SK-N-SH treated with all-trans-retinoic acid at 6 μM for 48 hours (cell line): ENCODE results near the gene PARD3.

Experiments
- CREB5 ChIP-seq: fragments of 250-450 bp; sonication (Bioruptor Pico); IDR thresholded peaks from 2 replicates; pipeline ENCODE4 v1.5.1; 2020; ENCODE audit warnings: low read depth, mild to moderate bottlenecking, moderate library complexity
- TOX ChIP-seq: fragments of 250-450 bp; sonication (Bioruptor Pico); IDR thresholded peaks from 2 replicates; pipeline ENCODE4 v1.8.0; 2021; ENCODE audit warnings: mild to moderate bottlenecking, moderate library complexity, borderline replicate concordance
- ZFP3 ChIP-seq: fragments of 250-450 bp; sonication (Bioruptor Pico); IDR thresholded peaks from 2 replicates; pipeline ENCODE4 v1.5.0; 2020; ENCODE audit warnings: mild to moderate bottlenecking, moderate library complexity
- ZFP30 ChIP-seq: fragments of 450-650 bp; formaldehyde crosslinking; IDR thresholded peaks from 2 replicates; pipeline ENCODE4 v1.5.0; 2022; ENCODE audit warnings: mild to moderate bottlenecking, moderate library complexity
- TF ChIP-seq, protein P1 (sequence below): fragments of 250-450 bp; sonication (Bioruptor Pico); IDR thresholded peaks from 2 replicates; pipeline ENCODE4 v1.8.0; 2020; ENCODE audit warnings: mild to moderate bottlenecking, moderate library complexity, borderline replicate concordance

DNA sequence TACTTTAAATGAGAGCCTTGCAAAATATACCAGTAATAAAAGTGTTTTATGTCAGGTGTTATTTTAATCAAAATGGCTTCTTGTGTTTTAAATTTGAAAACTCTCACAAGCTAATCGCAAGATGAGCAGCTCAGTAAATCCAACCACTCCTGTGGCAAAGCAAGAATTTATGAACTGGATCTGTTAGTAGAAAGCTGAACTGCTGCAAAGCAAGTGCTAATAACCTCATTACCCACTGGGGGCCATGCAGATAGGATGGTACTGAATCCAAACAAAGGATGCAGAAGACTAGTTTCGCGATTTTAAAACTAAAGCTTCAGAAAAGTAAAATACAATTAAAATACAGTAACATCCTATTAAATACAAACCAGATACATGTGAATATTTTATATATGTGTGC, 468.0 kb downstream of the PARD3 start:
- TF ChIP-seq TOX, result no peak
- TF ChIP-seq ZFP30, result no peak
- TF ChIP-seq ZFP3, result no peak
- no peak for TF ChIP-seq CREB5
- TF ChIP-seq, protein P1, sequence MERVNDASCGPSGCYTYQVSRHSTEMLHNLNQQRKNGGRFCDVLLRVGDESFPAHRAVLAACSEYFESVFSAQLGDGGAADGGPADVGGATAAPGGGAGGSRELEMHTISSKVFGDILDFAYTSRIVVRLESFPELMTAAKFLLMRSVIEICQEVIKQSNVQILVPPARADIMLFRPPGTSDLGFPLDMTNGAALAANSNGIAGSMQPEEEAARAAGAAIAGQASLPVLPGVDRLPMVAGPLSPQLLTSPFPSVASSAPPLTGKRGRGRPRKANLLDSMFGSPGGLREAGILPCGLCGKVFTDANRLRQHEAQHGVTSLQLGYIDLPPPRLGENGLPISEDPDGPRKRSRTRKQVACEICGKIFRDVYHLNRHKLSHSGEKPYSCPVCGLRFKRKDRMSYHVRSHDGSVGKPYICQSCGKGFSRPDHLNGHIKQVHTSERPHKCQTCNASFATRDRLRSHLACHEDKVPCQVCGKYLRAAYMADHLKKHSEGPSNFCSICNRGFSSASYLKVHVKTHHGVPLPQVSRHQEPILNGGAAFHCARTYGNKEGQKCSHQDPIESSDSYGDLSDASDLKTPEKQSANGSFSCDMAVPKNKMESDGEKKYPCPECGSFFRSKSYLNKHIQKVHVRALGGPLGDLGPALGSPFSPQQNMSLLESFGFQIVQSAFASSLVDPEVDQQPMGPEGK (CRISPR knock-in tag), result no peak
